BE2C (cell line): Measurements from ENCODE around the gene ADPRH.

Experiments
- DNase-seq: peaks from one replicate; pipeline ENCODE4 v3.0.0-alpha.2; 2020
- H3K27me3 ChIP-seq: fragments of 250-450 bp; sonication (Bioruptor Pico); 2 replicates; pipeline ENCODE4 v1.5.1; 2020; ENCODE audit warnings: mild to moderate bottlenecking
- H3K36me3 ChIP-seq: fragments of 250-450 bp; sonication (Bioruptor Pico); 2 replicates; pipeline ENCODE4 v1.5.1; 2020; ENCODE audit warnings: mild to moderate bottlenecking
- H3K4me1 ChIP-seq: fragments of 250-450 bp; sonication (Bioruptor Pico); 2 replicates; pipeline ENCODE4 v1.5.1; 2020
- H3K4me3 ChIP-seq: 2 replicates; pipeline ENCODE4 v1.5.1; 2011; ENCODE audit warnings: low read depth, low read length
- H3K9me3 ChIP-seq: fragments of 250-450 bp; sonication (Bioruptor Pico); 2 replicates; pipeline ENCODE4 v1.5.1; 2020
- TF ChIP-seq, protein P1 (sequence below): IDR thresholded peaks from 2 replicates; pipeline ENCODE4 v1.5.1; 2012; ENCODE audit warnings: mild to moderate bottlenecking, low read depth, low read length

Gene ADPRH

DNA sequence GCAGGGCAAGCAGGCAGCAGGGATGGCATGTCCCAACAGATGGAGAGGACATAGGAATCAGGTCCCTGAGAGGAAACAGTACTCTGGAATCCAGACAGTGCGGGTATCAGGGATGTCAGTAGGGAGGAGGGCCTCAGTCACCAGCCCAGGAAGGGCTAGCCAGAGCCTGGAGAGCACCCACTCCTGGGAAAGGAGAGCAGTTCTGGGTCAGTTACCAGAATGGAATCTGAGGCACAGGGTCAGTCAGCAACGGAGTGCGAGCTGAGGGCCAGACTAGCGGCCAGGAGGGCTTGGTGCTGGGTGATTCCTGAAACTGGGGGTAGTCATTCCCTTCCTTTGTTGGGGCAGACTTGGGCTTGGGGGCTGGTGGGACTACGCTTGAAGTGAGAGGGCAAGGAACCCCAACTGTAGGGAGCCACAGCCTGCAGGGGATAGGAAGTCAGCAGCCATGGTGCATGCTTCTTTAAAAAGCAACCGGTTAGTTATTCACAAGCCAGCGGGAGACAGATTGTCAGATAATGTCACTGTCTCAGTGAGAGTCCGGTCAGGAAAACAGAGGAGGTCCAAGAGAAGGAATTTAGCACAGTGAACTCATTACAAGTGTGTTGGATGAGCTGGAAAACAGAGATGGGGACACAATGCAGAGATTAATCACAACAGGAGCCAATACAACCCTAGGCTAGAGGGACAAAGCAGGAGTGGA lies 46.3 kb downstream of the ADPRH start:
- no peaks in the 10 kb centered on the region for H3K36me3 ChIP-seq
- no peak overlapping the region for H3K4me3 ChIP-seq
- DNase-seq = no peak
- H3K27me3 ChIP-seq = no peaks in the 10 kb centered on the region
- TF ChIP-seq, protein P1, sequence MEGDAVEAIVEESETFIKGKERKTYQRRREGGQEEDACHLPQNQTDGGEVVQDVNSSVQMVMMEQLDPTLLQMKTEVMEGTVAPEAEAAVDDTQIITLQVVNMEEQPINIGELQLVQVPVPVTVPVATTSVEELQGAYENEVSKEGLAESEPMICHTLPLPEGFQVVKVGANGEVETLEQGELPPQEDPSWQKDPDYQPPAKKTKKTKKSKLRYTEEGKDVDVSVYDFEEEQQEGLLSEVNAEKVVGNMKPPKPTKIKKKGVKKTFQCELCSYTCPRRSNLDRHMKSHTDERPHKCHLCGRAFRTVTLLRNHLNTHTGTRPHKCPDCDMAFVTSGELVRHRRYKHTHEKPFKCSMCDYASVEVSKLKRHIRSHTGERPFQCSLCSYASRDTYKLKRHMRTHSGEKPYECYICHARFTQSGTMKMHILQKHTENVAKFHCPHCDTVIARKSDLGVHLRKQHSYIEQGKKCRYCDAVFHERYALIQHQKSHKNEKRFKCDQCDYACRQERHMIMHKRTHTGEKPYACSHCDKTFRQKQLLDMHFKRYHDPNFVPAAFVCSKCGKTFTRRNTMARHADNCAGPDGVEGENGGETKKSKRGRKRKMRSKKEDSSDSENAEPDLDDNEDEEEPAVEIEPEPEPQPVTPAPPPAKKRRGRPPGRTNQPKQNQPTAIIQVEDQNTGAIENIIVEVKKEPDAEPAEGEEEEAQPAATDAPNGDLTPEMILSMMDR = no peak
- H3K4me1 ChIP-seq = no peaks in the 10 kb centered on the region
- no peaks in the 10 kb centered on the region for H3K9me3 ChIP-seq

- TF ChIP-seq, protein P1 = no peak
- Histone ChIP-seq H3K36me3 (no peaks in the 10 kb centered on the region), H3K9me3 (no peaks in the 10 kb centered on the region), H3K4me1 (no peaks in the 10 kb centered on the region), H3K27me3 (no peaks in the 10 kb centered on the region), H3K4me3 (no peak overlapping the region)
- DNase-seq = no peak
Observed at GRCh38 chr3:119626196-119626595, 46.9 kb downstream of the ADPRH start.

- Histone ChIP-seq H3K4me3 (no peak overlapping the region), H3K36me3 (no peaks in the 10 kb centered on the region), H3K27me3 (no peaks in the 10 kb centered on the region), H3K9me3 (no peaks in the 10 kb centered on the region), H3K4me1 (peaks cover 4% of the 10 kb centered on the region)
- no peak for DNase-seq
- TF ChIP-seq, protein P1 = no peak
Observed at GRCh38 chr3:119627461-119627860, 48.2 kb downstream of the ADPRH start.

GRCh38 chr3:119628390-119628789 lies 49.1 kb downstream of the ADPRH start:
- no peak overlapping the region for H3K4me3 ChIP-seq
- H3K27me3 ChIP-seq = no peaks in the 10 kb centered on the region
- no peaks in the 10 kb centered on the region for H3K36me3 ChIP-seq
- TF ChIP-seq, protein P1 = no peak
- no peak for DNase-seq
- peaks cover 9% of the 10 kb centered on the region for H3K4me1 ChIP-seq
- no peaks in the 10 kb centered on the region for H3K9me3 ChIP-seq

DNA sequence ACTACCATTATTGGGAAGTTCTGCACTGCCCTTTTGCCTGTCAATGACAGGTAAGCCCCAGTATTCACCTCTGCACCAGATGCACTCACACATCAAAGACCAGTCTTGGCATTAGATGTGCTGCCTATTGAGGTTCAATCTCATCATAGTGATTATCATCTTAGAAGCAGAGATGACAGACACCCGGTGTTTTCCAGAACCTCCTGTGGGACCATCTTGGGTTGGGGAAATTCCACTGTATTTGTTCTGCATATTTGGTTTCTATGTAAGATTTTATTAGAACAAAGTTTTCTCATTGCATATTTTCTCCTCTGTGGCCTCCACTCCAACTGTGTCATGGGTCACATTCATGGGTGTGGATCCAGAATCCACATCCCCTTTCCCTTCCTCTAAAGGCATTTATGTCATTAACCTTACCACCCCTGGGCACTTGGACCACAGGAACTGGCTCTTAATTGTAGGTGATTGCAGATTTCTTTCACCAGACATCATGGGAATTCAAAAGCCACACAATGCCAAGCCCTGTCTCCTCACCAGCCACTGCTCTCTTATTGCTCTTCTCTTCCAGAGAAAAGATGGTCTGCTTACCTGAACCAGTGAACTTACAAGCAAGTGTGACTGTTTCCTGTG lies 49.6 kb downstream of the ADPRH start:
- Histone ChIP-seq H3K36me3 (no peaks in the 10 kb centered on the region), H3K4me1 (peaks cover 9% of the 10 kb centered on the region), H3K27me3 (no peaks in the 10 kb centered on the region), H3K4me3 (no peak overlapping the region), H3K9me3 (no peaks in the 10 kb centered on the region)
- TF ChIP-seq, protein P1 = no peak
- DNase-seq = no peak
